Esophagus muscularis mucosa (tissue), 4 donors: ENCODE data around the gene VPS13C. TPM values are rescaled to one million over a fixed set of nuclear protein-coding genes. Genes with fewer than 3 reads are reported as not detected.

Source experiments
- DNase-seq: peaks from one replicate; pipeline ENCODE4 v3.0.0-alpha.2; 2017; ENCODE audit errors: extremely low spot score
- H3K27ac ChIP-seq, 4 donors: fragments of 200-600 bp; sonication (generic); replicated peaks in 1 of 4; 1 replicate in 3 of 4; 2 replicates in 1 of 4; pipeline ENCODE4 v1.5.1; 2016 to 2019; ENCODE audit warnings: mild to moderate bottlenecking in 1 of 4
- H3K27me3 ChIP-seq, 4 donors: fragments of 200-600 bp; sonication (generic); one replicate each; pipeline versions ENCODE4 v1.5.1 to v1.6.0; 2016 to 2019
- H3K36me3 ChIP-seq, 4 donors: fragments of 200-600 bp; sonication (generic); one replicate each; pipeline ENCODE4 v1.5.1; 2016 to 2019
- H3K4me1 ChIP-seq, 4 donors: fragments of 200-600 bp; sonication (generic); one replicate each; pipeline ENCODE4 v1.5.1; 2016 to 2019
- H3K4me3 ChIP-seq, 4 donors: fragments of 200-600 bp; sonication (generic); 1 replicate in 2 of 4; 2 replicates in 2 of 4; pipeline ENCODE4 v1.5.1; 2016 to 2019; ENCODE audit warnings: mild to moderate bottlenecking in 4 of 4, moderate library complexity in 1 of 4
- H3K9me3 ChIP-seq, 4 donors: fragments of 200-600 bp; sonication (generic); 1 replicate in 3 of 4; 2 replicates in 1 of 4; pipeline ENCODE4 v1.5.1; 2016 to 2019
- EP300 ChIP-seq: sonication (generic); formaldehyde crosslinking; IDR thresholded peaks from one replicate; pipeline ENCODE4 v1.6.1; 2017; ENCODE audit warnings: antibody characterized with exemption
- POLR2A ChIP-seq: fragments of 450-650 bp; IDR thresholded peaks from one replicate; pipeline ENCODE4 v1.6.1; 2017; ENCODE audit warnings: antibody characterized with exemption, moderate library complexity, mild to moderate bottlenecking, low read depth
- POLR2AphosphoS5 ChIP-seq, 2 donors: sonication (generic); formaldehyde crosslinking; IDR thresholded peaks; one replicate each; pipeline ENCODE4 v1.6.1; 2017; ENCODE audit warnings: antibody characterized with exemption in 2 of 2
- WGBS: methylation state at CpG from one replicate; pipeline ENCODE4 v1.1.5; 2018; 5-methylcytosine and 5-hydroxymethylcytosine counted together
- intact Hi-C: fragments of 100-400 bp; cut with DNase I; formaldehyde crosslinking; loops from one replicate; pipeline ENCODE4 v1.15.1; 2023
- total RNA-seq, 4 donors: library from RNA; depleted of rRNA; stranded (reverse); fragments of >200 nt; gene quantifications; one replicate each; pipeline versions ENCODE4 v1.1.0 to v1.2.1, GENCODE V29; 2016
- TF ChIP-seq, protein P1 (sequence below), 3 experiments: fragments of 200-600 bp in 2 of 3; fragments of 450-650 bp in 1 of 3; sonication (generic) in 2 of 3; IDR thresholded peaks; one replicate each; pipeline ENCODE4 v1.5.1; 2017 to 2019; ENCODE audit warnings: antibody characterized with exemption in 3 of 3, mild to moderate bottlenecking in 2 of 3, moderate library complexity in 1 of 3

The VPS13C gene
- total RNA-seq, 4 donors from 2014 or later: 58.5 to 86.0 (median 59.4) TPM

DNA sequence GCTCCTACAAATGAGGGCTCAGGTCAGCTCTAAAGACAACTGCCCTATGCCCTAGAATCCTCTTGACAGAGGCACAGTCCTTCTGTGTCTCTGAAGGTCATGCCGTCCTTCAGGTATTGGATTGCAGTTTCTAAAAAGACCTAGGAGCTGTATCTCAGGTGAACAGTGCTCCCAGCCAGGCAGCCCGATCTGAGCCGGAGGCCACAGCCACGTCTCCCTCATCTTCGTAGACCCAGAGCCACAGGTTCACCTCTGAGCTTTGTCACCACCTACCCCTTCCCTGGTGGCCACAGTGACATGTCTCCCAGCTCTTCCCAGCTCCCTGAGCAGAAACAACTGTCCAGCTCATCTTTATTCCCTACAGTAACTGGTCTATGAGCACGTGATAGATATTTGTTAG lies 228.0 kb downstream of the VPS13C start:
- no peak for DNase-seq
- WGBS: 97% methylated on average over 2 of the region's 6 CpGs
- intact Hi-C loops: loop anchor here (5.0 kb wide), 1 partner anchor 1245 kb away; no protein-coding TSS in a partner anchor
- no peak overlapping the region for H3K4me3 ChIP-seq
- no peak for TF ChIP-seq POLR2A
- TF ChIP-seq, protein P1, sequence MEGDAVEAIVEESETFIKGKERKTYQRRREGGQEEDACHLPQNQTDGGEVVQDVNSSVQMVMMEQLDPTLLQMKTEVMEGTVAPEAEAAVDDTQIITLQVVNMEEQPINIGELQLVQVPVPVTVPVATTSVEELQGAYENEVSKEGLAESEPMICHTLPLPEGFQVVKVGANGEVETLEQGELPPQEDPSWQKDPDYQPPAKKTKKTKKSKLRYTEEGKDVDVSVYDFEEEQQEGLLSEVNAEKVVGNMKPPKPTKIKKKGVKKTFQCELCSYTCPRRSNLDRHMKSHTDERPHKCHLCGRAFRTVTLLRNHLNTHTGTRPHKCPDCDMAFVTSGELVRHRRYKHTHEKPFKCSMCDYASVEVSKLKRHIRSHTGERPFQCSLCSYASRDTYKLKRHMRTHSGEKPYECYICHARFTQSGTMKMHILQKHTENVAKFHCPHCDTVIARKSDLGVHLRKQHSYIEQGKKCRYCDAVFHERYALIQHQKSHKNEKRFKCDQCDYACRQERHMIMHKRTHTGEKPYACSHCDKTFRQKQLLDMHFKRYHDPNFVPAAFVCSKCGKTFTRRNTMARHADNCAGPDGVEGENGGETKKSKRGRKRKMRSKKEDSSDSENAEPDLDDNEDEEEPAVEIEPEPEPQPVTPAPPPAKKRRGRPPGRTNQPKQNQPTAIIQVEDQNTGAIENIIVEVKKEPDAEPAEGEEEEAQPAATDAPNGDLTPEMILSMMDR (IDR thresholded peaks at IDR 0.05): no peak
- no peak for TF ChIP-seq EP300
- TF ChIP-seq POLR2AphosphoS5 (IDR thresholded peaks at IDR 0.05): no peak
- no peaks in the 10 kb centered on the region for H3K9me3 ChIP-seq
- no peaks in the 10 kb centered on the region for H3K36me3 ChIP-seq
- no peak overlapping the region for H3K27ac ChIP-seq
- no peaks in the 10 kb centered on the region for H3K27me3 ChIP-seq
- H3K4me1 ChIP-seq: peaks cover 0 to 22% (median 8%) of the 10 kb centered on the region in 4 donors

DNA sequence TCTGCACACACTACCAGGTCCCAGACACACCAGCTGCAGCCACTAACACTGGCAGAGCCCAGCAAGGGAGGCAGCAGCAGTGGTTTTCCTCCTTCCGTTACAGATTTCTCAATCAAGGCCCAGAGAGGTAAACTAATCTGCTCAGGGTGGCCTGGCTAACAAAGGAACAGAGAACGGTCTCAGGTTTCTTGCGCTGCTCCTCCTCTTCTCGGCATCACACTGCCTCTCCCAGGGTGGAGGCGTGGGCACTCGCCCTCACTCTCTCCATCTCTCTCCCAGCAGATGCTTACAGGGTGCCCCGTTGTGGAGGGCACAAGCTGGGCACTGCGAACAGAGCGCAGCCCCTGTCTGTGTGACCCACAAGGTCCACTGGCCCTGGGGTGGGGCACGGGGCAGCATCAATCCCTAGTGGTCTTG lies 228.7 kb downstream of the VPS13C start:
- intact Hi-C loops: loop anchor here (5.0 kb wide), 1 partner anchor 1244 kb away; no protein-coding TSS in a partner anchor
- WGBS: 78% methylated on average over 10 of the region's 10 CpGs

DNA sequence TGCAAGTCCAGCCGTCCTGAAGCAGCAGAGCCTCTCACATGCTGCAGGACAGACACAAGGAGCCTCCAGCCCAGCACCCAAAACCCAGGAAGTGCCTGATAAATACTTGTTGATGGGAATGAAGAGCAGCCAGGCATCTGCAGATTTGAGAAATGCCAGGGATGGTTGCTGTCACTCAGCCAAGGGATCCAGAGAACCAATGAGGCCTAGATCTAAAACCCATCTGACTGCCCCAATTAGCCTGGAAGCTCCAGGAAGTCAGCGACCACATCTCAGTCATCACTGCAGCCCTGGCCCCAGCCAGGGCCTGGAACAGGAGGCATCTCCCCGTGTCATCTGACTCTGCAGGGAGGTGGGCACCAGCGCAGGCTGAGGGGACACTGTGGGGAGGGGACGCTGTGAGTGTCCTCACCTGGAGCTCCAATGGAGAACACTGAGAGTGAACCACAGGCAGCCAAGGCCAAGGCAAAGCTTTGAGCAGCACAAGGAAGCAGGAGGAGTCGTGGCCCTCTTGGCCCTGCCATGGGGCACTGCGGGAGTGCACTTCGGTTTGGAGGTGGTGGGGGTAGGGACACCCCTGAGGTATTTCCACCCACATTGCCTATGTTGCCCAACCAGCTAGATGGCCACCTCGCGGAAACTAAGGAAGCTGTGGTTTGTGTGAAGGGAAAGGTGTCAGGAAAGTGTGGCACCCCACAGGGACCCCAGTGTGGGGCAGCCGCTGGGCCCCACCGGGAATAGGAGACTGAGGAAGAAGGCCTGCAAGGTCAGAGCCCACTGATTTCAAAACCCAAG lies 229.5 kb downstream of the VPS13C start:
- Histone ChIP-seq H3K4me3 (no peak overlapping the region), H3K27me3 (no peaks in the 10 kb centered on the region), H3K36me3 (no peaks in the 10 kb centered on the region), H3K9me3 (no peaks in the 10 kb centered on the region), H3K27ac (no peak overlapping the region), H3K4me1 (peaks cover 0 to 20% (median 8%) of the 10 kb centered on the region in 4 donors)
- TF ChIP-seq POLR2AphosphoS5 (IDR thresholded peaks at IDR 0.05) (no peak), POLR2A (no peak), EP300 (no peak)
- TF ChIP-seq, protein P1 (IDR thresholded peaks at IDR 0.05): no peak
- WGBS: 74% methylated on average over 11 of the region's 12 CpGs
- DNase-seq: peak; percentile 83
- intact Hi-C loops: loop anchor here (5.0 kb wide), 1 partner anchor 1243 kb away; no protein-coding TSS in a partner anchor

More for the DNA sequence above, 228.7 kb downstream of the VPS13C start:
- Histone ChIP-seq H3K4me3 (no peak overlapping the region), H3K9me3 (no peaks in the 10 kb centered on the region), H3K36me3 (no peaks in the 10 kb centered on the region), H3K27me3 (no peaks in the 10 kb centered on the region), H3K4me1 (peaks cover 0 to 22% (median 8%) of the 10 kb centered on the region in 4 donors), H3K27ac (no peak overlapping the region)
- no peak for TF ChIP-seq POLR2A
- TF ChIP-seq, protein P1 (IDR thresholded peaks at IDR 0.05): no peak
- no peak for TF ChIP-seq EP300
- no peak for TF ChIP-seq POLR2AphosphoS5 (IDR thresholded peaks at IDR 0.05)
- peak; percentile 88 for DNase-seq

DNA sequence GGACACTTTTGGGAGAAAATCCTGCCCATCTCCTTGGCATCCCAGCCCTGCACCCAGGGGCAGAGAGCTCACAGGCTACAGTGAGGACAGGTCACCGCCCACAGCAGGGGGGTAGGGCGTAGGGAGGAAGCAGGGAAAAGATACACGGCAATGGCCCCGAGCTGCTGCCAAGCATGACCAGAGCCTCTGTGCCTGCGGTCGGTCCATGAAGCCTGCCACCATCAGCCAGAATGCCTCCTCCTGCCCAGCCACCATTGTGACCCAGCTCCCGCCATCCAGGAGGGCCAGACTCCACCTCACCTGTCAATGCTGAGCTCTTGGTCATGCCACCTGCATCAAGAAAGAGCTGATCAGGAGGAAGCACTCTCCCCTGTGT lies 230.7 kb downstream of the VPS13C start:
- no peaks in the 10 kb centered on the region for H3K27me3 ChIP-seq
- H3K27ac ChIP-seq: no peak overlapping the region
- H3K36me3 ChIP-seq: no peaks in the 10 kb centered on the region
- H3K9me3 ChIP-seq: no peaks in the 10 kb centered on the region
- intact Hi-C loops: no loop called here
- no peak overlapping the region for H3K4me3 ChIP-seq
- WGBS: 81% methylated on average over 7 of the region's 7 CpGs
- no peak for DNase-seq
- TF ChIP-seq POLR2AphosphoS5 (IDR thresholded peaks at IDR 0.05): no peak
- TF ChIP-seq, protein P1 (IDR thresholded peaks at IDR 0.05): no peak
- TF ChIP-seq EP300: no peak
- TF ChIP-seq POLR2A: no peak
- peaks cover 0 to 8% (median 3%) of the 10 kb centered on the region in 4 donors for H3K4me1 ChIP-seq
